ENCODE data around the gene RRP15. TPM values are rescaled to one million over a fixed set of nuclear protein-coding genes. Genes with fewer than 3 reads are reported as not detected.

The RRP15 gene
- total and polyA plus RNA-seq, 10 donors, result 2.2 to 22.7 (median 10.6) TPM

GRCh38 chr1:218262259-218262658 lies 22.8 kb upstream of the RRP15 start:
- intact Hi-C loops (cut with DNase I; ENCODE audit: low total_unique reads), result no loop called here
- 57 to 66% (median 58%) methylated on average over 2 of the region's 2 CpGs for WGBS, 5 donors
- no peak for DNase-seq
- TF ChIP-seq CTCF (IDR thresholded peaks at IDR 0.05 in 8 of 11, conservative IDR thresholded peaks at IDR 0.05 in 3 of 11) (no peak), POLR2AphosphoS5 (IDR thresholded peaks at IDR 0.05) (no peak), POLR2A (IDR thresholded peaks at IDR 0.05) (no peak)
- no peaks in the 10 kb centered on the region for H3K36me3 ChIP-seq
- H3K4me1 ChIP-seq, result no peaks in the 10 kb centered on the region
- H3K4me3 ChIP-seq, result no peak overlapping the region
- H3K27ac ChIP-seq, result no peak overlapping the region
- peaks cover 0 to 26% (median 0%) of the 10 kb centered on the region in 7 donors for H3K27me3 ChIP-seq (replicated peaks in 1 of 7)
- peaks cover 0 to 23% (median 18%) of the 10 kb centered on the region in 8 donors for H3K9me3 ChIP-seq

DNA sequence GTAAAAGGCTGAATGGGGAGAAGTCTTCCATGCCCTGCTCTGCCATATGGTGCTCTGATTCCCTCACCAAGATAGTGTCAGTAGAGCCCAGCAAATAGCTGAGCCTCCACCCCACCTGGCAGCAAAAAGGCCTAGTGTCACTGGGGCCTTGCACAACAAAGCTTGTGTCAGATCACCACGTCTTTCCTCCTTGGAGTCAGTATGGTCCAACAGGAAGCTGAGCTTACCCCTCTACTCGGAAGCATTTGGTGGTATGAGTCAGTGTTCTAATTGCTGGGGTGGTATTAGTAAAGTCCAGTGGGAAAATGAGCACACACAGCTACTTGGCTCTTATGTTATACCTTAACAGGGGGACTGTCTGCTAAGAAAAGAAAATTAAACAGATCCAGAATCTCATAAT lies 18.7 kb upstream of the RRP15 start:
- intact Hi-C loops (cut with DNase I; ENCODE audit: low total_unique reads), result no loop called here
- DNase-seq, result no peak
- TF ChIP-seq POLR2AphosphoS5 (IDR thresholded peaks at IDR 0.05), result no peak
- TF ChIP-seq CTCF (IDR thresholded peaks at IDR 0.05 in 8 of 11, conservative IDR thresholded peaks at IDR 0.05 in 3 of 11), result no peak
- TF ChIP-seq POLR2A (IDR thresholded peaks at IDR 0.05), result no peak
- H3K27ac ChIP-seq, result no peak overlapping the region
- H3K4me3 ChIP-seq, result no peak overlapping the region
- H3K27me3 ChIP-seq (replicated peaks in 1 of 7), result peaks cover 0 to 28% (median 0%) of the 10 kb centered on the region in 7 donors
- 24 to 56% (median 45%) methylated on average over 2 of the region's 2 CpGs for WGBS, 5 donors
- H3K9me3 ChIP-seq, result no peaks in the 10 kb centered on the region
- no peaks in the 10 kb centered on the region for H3K36me3 ChIP-seq
- no peaks in the 10 kb centered on the region for H3K4me1 ChIP-seq

DNA sequence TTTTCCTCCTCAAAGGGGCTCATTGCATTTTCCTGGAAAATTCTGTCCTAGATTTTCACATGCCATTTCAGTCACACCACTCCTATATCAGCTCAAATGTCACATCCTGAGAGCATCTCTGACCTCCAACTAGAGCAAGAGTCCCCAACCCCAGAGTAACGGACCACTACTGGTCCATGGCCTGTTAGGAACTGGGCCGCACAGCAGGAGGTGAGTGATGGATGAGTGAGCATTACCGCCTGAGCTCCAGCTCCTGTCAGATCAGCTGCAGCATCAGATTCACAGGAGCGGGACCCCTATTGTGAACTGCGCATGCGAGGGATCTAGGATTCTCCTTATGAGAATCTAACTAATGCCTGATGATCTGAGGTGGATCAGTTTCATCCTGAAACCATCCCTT lies 12.7 kb upstream of the RRP15 start:
- Histone ChIP-seq H3K27ac (no peak overlapping the region), H3K4me1 (no peaks in the 10 kb centered on the region), H3K9me3 (no peaks in the 10 kb centered on the region), H3K27me3 (replicated peaks in 1 of 7) (peaks cover 0 to under 1% (median 0%) of the 10 kb centered on the region in 7 donors), H3K36me3 (no peaks in the 10 kb centered on the region), H3K4me3 (no peak overlapping the region)
- DNase-seq, result no peak
- no peak for TF ChIP-seq POLR2AphosphoS5 (IDR thresholded peaks at IDR 0.05)
- intact Hi-C loops (cut with DNase I; ENCODE audit: low total_unique reads), result no loop called here
- WGBS, 5 donors, result 90 to 97% (median 93%) methylated on average over 6 of the region's 6 CpGs

DNA sequence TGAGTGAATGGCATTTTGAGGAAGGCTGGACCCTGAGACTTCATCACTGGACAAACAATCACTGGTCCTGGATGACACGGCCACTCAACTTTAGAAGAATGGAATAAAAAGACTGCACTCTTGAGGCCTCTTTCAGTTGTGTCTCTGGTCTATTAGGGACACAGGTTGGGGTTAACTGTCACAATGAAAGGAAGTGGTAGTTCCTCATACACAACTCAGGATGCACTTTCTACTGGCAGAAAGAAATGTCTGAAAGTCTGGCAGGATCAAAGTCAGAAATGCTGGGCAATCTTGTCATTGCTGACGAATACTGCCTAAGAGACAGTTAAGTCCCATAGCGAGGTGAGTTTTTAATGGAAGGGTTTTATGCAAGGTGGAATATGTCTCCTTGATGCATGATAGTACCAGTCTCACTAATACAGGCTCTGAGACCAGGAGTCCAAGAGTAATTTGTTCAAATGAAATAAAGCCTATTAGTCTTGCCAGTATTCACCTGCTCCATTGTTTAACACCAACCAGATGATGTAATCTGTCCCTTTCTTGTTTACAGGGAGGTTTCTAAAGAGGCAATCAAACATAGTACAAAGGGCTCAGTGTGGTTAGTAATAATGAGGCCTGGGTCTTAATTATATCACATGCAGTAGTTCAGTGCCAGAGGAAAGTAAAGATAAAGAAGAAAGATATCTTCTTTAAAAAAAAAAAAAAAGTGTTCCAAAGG lies 11.2 kb upstream of the RRP15 start:
- Histone ChIP-seq H3K36me3 (no peaks in the 10 kb centered on the region), H3K4me3 (no peak overlapping the region), H3K4me1 (no peaks in the 10 kb centered on the region), H3K27ac (no peak overlapping the region), H3K9me3 (no peaks in the 10 kb centered on the region), H3K27me3 (replicated peaks in 1 of 7) (no peaks in the 10 kb centered on the region)
- WGBS, 5 donors, result 43 to 61% (median 51%) methylated on average over 3 of the region's 3 CpGs
- no peak for TF ChIP-seq POLR2AphosphoS5 (IDR thresholded peaks at IDR 0.05)
- no peak for TF ChIP-seq CTCF (IDR thresholded peaks at IDR 0.05 in 8 of 11, conservative IDR thresholded peaks at IDR 0.05 in 3 of 11)
- TF ChIP-seq POLR2A (IDR thresholded peaks at IDR 0.05), result no peak
- no peak for DNase-seq
- intact Hi-C loops (cut with DNase I; ENCODE audit: low total_unique reads), result no loop called here
